Right renal pelvis (tissue), 4 donors: ENCODE results near the gene BTC. TPM values are rescaled to one million over a fixed set of nuclear protein-coding genes. Genes with fewer than 3 reads are reported as not detected.
"Not testable (repeated sequence)": the region's sequence is repeated elsewhere in the genome, so short reads cannot be mapped to it uniquely, and the experiment has no call there.

Source experiments
- DNase-seq, 4 donors: peaks; one replicate each; pipeline ENCODE4 v3.0.0-alpha.2; 2013; ENCODE audit warnings: low read depth in 4 of 4, low spot score in 3 of 4, missing footprints in 1 of 4
- polyA plus RNA-seq, 4 donors: library from polyadenylated mRNA; unstranded; fragments of 120-200 nt; gene quantifications; one replicate each; pipeline ENCODE4 v1.2.1, GENCODE V29; 2013; ENCODE audit not compliant: insufficient read length in 4 of 4

BTC gene, protein sequence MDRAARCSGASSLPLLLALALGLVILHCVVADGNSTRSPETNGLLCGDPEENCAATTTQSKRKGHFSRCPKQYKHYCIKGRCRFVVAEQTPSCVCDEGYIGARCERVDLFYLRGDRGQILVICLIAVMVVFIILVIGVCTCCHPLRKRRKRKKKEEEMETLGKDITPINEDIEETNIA
- 1 to 10 TPM; 5.7 to 8.1 (median 7.4) TPM for polyA plus RNA-seq

DNA sequence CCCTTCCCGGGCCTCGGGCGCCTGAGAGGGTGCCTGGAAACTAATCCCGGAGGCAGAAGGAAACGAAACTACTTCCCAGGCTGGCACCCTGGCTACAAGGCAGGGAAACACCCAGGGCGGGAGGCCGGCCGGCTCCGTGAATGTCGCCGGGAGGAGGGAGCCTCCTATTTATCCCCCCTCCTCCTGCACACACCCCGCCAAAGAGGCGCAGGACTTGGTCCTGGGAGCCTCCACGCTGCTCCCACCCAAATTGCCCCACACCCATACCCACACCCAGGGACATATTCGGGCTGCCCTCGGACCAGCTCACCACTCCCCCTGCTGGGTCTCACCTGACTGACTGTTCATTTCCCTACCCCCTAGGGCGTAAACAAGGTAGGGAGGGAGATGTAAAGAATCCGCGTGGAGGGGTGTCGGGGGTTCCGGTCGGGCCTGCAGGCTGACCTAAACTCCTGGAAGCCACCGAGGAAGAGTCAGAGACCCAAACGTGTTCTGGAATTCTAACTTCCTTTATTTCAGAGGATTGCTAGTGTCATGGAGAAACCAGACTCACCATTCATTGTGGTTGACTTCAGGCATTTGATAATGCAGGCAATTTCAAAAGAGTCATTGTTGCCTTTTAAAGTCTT, at the start of gene BTC:
BTC (minus strand) TSS at position 142 of the 629 bp plus-strand sequence. CDS start 198 bp downstream, outside the sequence.
- peak; percentile 31 to 44 (median 38) for DNase-seq

- DNase-seq: no peak
These were observed 46.7 kb upstream of the BTC start for GRCh38 chr4:74840936-74841509.

DNA sequence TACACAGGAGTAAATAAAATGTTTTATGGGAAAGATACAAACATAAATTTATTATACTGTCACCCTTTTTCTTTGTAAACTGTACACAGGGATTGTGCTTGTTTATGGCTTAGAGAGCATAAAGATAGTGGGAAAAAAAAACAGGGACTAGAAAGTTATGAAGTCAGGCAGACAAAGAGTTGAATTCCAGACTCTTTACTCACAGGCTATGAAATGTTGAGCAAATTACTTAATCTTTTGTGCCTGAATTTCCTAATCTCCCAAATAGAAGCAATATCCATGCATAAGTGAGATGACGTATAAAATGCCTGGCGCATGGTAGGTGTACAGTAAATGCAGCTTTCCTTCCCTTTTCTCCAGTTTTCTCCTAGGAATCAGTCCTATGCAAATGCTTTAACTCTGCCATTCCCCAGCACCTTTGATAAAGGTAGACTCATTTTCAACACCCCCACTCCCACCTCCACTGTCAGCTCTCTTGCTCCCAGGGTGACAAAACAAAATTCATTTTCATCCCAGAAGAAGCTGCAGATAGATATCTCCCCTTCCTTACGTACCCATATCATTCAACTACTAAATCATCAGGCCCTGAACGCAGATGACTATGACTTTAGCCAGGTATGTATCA, 44.5 kb upstream of the BTC start:
- DNase-seq: no peak

DNA sequence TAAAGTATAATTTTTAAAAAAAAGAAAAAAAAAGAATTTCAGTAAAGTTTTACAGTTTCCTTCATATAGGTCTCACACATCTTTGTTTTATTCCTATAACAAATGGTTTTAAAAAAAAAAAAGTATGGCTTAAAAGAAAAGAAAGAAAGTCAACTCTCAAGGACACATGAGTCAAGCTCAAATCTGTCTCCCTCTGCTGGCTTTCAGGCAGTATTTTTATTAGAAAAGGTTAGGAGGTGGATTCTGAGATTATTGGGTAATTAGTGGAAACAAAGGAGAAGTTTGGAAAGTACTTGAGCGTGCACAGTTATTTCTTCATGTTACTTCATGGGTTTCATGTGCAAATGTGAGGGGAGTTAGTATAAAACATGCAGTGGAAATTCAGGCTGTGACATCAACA, 36.6 kb upstream of the BTC start:
- no peak for DNase-seq

DNA sequence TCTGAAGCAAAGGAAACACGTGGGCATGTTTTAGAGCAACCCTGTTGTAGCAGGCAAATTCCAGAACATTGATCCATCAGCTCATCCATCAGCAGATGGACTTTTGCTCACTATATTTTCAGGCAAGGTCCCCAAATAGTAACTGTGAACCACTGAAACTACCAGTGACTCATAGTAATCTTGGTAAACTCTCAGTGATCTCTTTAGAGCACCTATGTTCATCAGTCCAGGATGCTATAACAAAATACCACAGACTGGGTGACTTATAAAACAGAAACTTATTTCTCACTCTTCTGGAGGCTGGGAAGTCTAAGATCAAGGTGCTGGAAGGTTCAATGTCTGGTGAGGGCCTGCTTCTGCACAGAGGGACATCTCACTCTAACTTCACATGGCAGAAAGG, 28.9 kb upstream of the BTC start:
- DNase-seq: no peak

DNA sequence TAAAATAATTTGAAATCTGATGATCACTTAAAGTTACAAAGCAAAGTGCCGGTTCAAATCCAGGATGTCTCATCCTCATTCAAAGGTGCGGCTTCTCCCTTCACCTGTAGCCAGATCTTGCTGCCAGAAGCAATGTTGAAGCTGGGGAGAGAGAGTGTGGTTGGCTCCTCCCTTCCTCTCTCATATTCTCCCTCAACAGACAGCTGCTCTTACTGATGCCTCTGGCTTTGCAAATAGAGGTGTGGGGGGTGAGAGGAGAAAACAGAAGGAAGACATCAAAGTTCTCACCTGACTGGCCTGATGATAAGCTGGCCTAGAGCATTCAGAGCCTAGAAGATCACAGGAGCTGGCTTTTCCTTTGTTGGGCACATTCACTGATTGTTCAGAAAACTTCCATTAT, 28.3 kb upstream of the BTC start:
- no peak for DNase-seq

DNA sequence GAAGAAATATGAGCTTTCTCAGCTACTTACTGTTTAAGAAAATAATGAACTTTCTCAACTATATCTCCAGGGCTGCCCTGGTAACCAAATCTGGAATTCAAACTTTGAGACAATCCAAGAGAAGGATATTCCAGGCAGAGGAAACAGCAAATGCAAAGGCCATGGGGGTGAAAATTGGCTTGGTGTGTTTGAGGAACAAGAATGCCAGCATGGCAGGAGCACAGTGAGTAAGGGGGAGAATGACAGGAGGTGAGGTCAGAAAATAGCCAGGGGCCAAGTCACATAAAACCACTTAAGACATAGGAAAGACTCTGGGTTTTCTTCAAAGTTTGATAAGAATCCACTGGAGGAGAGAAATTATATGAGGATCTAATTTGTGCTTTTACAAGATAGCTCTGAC, 27.2 kb upstream of the BTC start:
- DNase-seq: no peak

GRCh38 chr4:74814052-74814451, 19.7 kb upstream of the BTC start:
- DNase-seq: no peak

DNA sequence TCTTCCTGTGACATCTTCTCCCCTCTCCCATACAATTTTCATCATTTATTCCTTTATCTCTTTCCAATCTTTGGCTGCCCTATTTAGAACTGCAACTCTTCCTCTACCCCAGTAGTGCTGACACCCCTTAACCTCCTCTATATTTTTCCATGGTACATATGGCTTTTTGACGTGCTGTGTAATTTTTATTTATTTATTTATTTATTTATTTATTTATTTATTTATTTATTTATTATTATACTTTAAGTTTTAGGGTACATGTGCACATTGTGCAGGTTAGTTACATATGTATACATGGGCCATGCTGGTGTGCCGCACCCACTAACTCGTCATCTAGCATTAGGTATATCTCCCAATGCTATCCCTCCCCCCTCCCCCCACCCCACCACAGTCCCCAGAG, 17.7 kb upstream of the BTC start:
- not testable (repeated sequence) for DNase-seq

DNA sequence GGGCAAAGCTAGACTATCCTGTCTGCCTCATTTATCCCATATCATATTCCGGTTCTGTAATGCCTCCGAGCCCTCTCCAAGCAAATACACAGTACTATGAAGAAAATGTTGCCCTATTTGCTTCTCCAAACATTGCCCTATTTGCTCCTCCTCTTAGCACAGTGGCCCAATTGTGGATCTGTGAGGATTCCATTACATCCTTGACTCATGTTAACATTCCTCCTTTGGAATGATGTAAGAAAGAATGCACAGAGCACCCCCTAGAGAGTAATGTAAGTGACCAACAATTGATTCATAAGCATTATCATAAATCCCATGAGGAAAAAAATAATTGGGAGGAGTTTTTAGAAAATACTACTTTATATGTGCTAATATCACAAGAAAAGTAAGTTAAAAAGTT, 11.3 kb upstream of the BTC start:
- no peak for DNase-seq

GRCh38 chr4:74800310-74800709, 6.0 kb upstream of the BTC start:
- no peak for DNase-seq

DNA sequence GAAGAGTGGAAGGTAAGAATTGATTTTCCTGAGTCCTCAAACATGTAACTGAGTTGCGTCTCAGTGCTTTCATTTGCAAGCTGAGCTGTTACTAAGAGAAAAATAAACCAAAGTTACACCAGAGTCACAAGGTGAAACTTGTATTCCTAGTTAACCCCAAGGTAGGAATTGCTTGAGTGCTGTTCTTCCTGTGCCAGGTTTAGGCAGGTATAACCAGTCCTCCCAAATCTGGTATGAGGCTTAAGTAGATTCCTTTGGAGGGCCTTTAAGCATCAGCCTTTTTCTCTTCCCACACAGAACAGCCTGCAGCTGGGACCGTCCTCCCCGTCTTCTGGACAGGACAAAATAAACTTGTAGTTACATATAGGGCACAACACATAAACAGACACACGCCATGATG, 2.3 kb upstream of the BTC start:
- no peak for DNase-seq

DNA sequence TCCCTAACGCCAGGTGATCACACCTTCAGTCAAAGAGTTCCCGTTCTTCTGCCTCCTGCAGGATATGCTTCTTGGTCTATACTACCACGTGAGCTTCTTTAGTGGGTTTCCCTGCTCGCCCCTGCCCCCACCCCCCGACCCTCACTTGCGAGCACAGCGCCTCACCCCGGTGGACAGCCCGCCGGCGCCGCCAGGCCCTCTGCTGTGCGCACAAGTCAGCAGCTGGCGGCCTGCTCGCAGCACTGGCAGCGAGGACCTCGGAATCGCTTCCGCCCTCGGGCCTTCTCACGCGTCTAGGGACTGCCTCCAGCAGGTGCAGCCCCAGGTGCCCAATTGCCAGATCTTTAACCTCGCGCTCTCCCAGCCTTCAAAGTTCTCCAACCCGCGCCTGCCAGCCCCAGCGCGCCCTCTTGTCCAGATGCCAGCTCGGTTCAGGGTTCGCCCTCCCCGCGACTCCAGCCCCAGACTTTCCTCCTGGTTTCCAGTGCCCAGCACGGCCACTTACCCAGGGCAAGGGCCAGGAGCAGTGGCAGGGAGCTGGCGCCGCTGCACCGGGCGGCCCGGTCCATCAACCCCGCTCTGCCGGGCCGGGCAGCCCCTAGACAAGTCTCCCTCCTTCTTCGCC, 454 bp downstream of the BTC start:
- DNase-seq: peak; percentile 28 to 47 (median 42)

- no peak for DNase-seq
These were observed 3.7 kb downstream of the BTC start for GRCh38 chr4:74790652-74791051.

DNA sequence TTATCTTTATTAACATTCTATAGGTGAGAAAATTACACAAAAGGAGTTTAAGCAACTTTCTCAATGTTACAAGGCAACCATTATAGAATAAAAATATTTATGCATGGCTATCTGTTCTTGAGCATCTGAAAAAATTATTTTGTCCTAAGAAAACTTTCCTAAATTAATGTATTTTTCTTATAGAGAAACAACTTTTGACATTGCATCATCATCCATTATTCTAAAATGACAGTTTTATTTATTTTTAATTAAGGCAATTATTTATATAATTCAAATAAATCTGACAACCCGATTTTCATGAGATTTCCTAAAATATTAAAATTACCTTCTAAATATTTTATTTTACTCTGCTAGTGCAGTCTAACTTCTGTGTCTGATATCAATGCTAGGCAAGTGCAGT, 4.8 kb downstream of the BTC start:
- DNase-seq: no peak

DNA sequence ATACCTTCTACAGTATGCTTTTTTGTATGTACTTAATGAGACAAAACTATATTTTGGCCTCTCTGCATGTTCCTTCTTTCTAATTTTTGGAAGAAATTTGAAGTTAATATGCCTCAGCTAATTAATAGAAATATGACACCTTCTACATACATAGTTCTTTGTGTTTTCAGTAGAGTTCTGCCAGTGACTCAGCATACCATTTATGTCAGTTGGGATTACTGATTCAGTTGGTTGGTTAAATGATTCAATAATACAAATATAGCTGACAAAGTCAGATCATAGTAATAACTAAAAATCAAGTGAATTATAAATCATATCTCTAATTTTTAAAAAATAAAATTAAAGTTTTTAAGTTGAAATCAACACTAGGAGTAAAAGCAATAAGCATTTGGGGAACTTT, 16.8 kb downstream of the BTC start:
- no peak for DNase-seq

- DNase-seq: no peak
These were observed 21.5 kb downstream of the BTC start for GRCh38 chr4:74772783-74773182.

GRCh38 chr4:74772106-74772505, 22.2 kb downstream of the BTC start:
- DNase-seq: no peak

GRCh38 chr4:74770226-74770910, 24.0 kb downstream of the BTC start:
- DNase-seq: no peak

DNA sequence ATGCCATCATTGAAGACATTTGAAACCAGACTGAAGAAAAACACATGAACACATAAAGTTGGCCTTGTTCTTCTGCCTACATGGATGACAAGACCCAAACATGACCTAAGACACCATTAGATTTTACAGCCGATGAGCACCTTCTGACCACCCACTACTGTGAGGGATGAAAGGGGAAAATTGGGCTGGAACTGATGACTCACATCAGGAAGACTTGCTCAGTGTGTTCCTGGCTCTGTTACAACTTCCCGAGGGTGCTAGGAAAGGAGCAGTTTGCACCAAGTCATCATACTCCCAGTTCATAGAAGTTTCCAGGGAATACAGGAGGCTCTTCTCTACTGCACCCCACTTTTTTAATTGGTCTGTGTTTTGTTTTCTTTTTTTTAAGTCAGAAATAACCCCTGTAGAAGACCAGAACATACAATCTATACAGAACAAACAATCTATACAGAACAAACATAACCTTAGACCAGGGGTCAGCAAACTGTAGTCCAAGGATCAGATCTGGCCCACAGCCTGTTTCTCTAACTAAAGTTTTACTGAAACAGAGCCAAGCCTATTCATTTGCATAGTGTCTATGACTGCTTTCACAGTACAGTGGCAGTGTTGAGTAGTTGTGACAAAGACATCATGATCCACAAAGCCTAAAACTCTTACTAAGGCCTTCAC, 25.3 kb downstream of the BTC start:
- no peak for DNase-seq
